ENCODE results near the gene SUN1.

DNA sequence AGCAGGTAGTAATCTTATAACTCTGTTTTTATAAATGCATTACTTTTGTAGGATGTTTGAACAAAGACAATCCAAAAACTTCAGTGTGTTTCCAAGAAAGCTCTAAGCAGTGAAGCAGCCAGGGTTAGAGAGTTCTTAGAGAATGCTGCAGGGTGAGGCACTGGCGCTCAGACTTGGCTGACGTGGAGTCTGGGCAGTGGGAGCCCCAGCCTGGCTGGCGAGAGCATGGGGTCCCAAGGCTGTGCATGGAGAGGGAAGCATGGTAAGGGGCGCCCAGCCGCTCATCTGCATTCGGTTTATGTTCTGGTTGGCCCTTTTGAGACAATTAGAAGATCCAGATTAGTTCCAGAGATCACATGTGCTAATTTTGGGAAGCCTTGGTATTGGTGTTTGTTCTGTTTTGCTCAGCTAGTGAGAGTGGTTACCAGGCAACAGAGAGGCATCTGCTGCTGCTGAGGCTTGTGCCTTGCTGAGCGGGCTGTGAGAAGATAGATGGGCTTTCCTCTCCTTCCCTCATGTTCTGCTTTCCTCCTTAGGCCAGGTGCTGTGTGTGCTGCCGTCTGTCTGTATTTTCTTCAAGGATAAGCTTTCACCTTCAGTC, 10.3 kb downstream of the SUN1 start:
- TF ChIP-seq POLR2AphosphoS5 (IDR thresholded peaks at IDR 0.05) (peak in 2 of 4 donors; percentile 47 to 57), POLR2A (IDR thresholded peaks at IDR 0.05) (no peak), CTCF (IDR thresholded peaks at IDR 0.05) (no peak), EP300 (IDR thresholded peaks at IDR 0.05) (peak in 1 of 4 donors; percentile 48)
